ENCODE data around the gene PGAM1.
"Not testable (repeated sequence)": the region's sequence is repeated elsewhere in the genome, so short reads cannot be mapped to it uniquely, and the experiment has no call there.

The PGAM1 gene

GRCh38 chr10:97407211-97407951 lies 18.6 kb upstream of the PGAM1 start:
- no peak overlapping the region for H3K4me3 ChIP-seq (ENCODE audit: low read depth, low read length)

DNA sequence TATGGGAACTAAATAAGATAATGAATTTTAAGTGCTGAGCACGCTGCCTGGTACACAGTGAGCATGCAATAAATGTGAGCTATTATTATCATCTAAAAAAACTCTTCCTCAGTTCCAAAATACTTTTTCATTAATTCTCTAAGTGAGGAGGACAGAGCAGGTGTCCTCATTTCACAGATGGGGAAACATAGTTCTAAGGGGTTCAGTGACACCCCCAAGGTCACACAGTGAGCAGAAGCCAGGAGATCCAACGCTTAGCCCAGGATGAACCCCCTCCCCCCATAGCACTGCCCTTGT lies 18.1 kb upstream of the PGAM1 start:
- no peak overlapping the region for H3K4me3 ChIP-seq (ENCODE audit: low read depth, low read length)

DNA sequence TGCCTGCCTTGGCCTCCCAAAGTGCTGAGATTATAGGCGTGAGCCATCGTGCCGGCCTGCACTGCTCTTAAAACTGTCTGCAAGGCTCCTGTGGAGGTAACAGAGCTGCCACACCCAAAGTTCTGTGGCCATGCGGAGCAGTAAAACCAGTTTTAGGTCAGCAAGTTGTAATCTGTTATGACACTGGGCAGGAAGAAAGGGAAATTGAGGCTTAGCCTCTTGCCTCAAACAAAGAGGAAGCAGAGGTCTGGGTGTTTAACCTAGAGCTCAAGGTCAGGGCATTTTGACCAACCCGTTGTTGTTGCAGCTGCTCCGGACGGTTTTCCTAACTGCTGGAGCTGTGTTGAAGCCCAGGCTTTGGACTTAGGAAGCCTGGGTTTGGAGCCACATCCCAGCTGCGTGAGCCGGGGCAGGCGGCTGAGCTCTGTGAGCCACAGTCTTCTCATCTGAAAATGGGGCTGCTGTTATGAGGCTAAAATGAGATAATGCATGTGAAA lies 17.4 kb upstream of the PGAM1 start:
- H3K4me3 ChIP-seq (ENCODE audit: low read depth, low read length), result no peak overlapping the region

GRCh38 chr10:97411406-97411805 lies 14.6 kb upstream of the PGAM1 start:
- no peak overlapping the region for H3K4me3 ChIP-seq (ENCODE audit: low read depth, low read length)

DNA sequence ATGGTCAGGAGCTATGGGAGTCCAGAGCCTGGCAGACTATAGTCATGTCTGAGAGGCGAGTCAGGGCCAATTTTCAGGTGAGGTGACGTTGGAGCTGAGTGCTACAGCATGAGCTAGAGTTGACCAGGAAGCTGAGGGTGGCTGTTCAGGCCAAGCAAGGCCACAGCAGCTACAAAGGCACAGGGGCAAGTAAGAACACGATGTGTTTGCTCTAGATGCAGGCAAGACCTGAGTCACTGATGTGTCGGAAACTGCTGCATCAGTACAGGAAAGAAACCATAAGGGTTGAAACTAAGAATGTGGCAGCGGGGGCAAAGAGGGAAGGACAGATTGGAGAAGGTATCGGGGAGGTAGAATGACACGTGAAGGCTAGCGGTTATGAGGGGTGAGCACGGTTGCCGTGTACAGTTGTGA lies 13.1 kb upstream of the PGAM1 start:
- no peak overlapping the region for H3K4me3 ChIP-seq (ENCODE audit: low read depth, low read length)

- H3K4me3 ChIP-seq (ENCODE audit: low read depth, low read length), result no peak overlapping the region
Observed at GRCh38 chr10:97416565-97416964, 9.4 kb upstream of the PGAM1 start.

- H3K4me3 ChIP-seq (ENCODE audit: low read depth, low read length), result not testable (repeated sequence)
Observed at GRCh38 chr10:97423757-97424098, 2.3 kb upstream of the PGAM1 start.

GRCh38 chr10:97426776-97427570 lies 982 bp downstream of the PGAM1 start:
- peak overlapping the region; percentile 97 for H3K4me3 ChIP-seq (ENCODE audit: low read depth, low read length)

DNA sequence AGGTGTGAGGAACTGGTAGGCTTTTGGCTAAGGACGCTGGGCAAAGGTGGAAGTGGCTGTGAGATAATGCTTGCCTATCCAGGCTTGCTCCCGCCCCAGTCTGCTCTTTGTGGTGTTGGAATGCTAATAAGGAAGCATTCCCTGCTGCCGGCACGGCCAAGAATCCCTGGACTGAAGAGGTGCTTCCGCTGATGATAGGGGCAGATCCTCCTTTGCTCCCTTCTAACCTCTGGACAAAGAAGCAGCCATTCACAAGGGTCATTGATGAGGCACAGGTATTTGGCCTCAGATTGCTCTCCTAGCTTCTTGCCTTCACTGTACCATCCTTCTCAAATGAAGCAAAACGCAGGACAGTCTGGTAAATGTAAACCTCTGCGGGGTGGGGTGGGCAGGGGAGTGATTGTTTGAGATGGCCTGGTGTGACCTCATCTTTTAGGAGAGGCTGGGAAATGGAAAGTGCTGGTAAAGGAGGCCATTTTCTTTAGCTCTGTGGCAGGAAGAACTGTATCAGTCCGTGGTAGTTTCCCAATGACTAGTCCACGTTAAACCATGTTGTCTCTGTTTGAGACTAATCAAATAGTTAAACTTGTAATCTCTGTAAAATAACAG lies 1.7 kb downstream of the PGAM1 start:
- H3K4me3 ChIP-seq (ENCODE audit: low read depth, low read length), result peak overlapping the region; percentile 97

GRCh38 chr10:97428572-97428981 lies 2.6 kb downstream of the PGAM1 start:
- H3K4me3 ChIP-seq (ENCODE audit: low read depth, low read length), result no peak overlapping the region

GRCh38 chr10:97434055-97434454 lies 8.1 kb downstream of the PGAM1 start:
- no peak overlapping the region for H3K4me3 ChIP-seq (ENCODE audit: low read depth, low read length)

- no peak overlapping the region for H3K4me3 ChIP-seq (ENCODE audit: low read depth, low read length)
Observed at GRCh38 chr10:97434557-97434956, 8.6 kb downstream of the PGAM1 start.

GRCh38 chr10:97435211-97435610 lies 9.2 kb downstream of the PGAM1 start:
- H3K4me3 ChIP-seq (ENCODE audit: low read depth, low read length), result no peak overlapping the region

DNA sequence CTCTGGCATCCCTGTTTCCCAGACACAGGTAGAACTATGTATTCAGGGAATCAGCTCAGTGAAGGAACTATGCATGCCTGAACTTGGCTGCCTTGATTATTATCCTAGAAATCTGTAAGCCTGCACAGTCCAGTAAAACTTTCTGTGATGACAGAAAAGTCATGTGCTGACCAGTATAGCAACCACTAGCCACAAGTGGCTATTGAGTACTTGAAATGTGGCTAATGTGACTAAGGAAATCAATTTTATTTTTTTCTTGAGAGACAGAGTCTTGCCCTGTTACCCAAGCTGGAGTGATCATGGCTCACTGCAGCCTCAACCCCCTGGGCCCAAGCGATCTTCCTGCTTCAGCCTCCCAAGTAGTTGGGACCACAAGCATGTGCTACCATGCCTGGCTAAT lies 16.3 kb downstream of the PGAM1 start:
- no peak overlapping the region for H3K4me3 ChIP-seq (ENCODE audit: low read depth, low read length)

GRCh38 chr10:97444212-97444611 lies 18.2 kb downstream of the PGAM1 start:
- H3K4me3 ChIP-seq (ENCODE audit: low read depth, low read length), result no peak overlapping the region

GRCh38 chr10:97445357-97445721 lies 19.3 kb downstream of the PGAM1 start:
- peak overlapping the region; percentile 100 for H3K4me3 ChIP-seq (ENCODE audit: low read depth, low read length)

- H3K4me3 ChIP-seq (ENCODE audit: low read depth, low read length), result peak within 1 kb of the TSS; percentile 100
Observed at GRCh38 chr10:97445722-97446639, 20.0 kb downstream of the PGAM1 start, which contains the start of the genes EXOSC1 and ZDHHC16. TSS of gene EXOSC1 (minus strand) at chr10:97446006. CDS start at chr10:97445985, 21 bp downstream. TSS of gene ZDHHC16 (plus strand) at chr10:97446175. CDS start at chr10:97451676, 5,501 bp downstream.

- H3K4me3 ChIP-seq (ENCODE audit: low read depth, low read length), result no peak overlapping the region
Observed at GRCh38 chr10:97450828-97451227, 24.8 kb downstream of the PGAM1 start.

DNA sequence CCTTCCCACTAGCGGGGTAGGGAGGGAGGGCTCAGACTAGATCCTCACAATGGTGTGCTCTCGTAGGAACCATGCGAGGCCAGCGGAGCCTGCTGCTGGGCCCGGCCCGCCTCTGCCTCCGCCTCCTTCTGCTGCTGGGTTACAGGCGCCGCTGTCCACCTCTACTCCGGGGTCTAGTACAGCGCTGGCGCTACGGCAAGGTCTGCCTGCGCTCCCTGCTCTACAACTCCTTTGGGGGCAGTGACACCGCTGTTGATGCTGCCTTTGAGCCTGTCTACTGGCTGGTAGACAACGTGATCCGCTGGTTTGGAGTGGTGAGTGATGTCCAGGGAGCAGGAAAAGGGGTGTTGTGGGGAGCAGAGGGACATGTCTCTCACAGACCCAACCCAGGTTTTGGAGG lies 25.6 kb downstream of the PGAM1 start:
- no peak overlapping the region for H3K4me3 ChIP-seq (ENCODE audit: low read depth, low read length)

GRCh38 chr10:97452352-97452751 lies 26.4 kb downstream of the PGAM1 start:
- no peak overlapping the region for H3K4me3 ChIP-seq (ENCODE audit: low read depth, low read length)

All from iPS-11a (cell line).